Heart left ventricle (tissue), 16 donors: ENCODE measurements around the gene GADD45B. TPM values are rescaled to one million over a fixed set of nuclear protein-coding genes. Genes with fewer than 3 reads are reported as not detected.

Source experiments
- ATAC-seq, 4 donors: fragments of 200-7000 bp; cut with Tn5 transposase; one replicate each; pipeline ENCODE4 v1.9.1; 2020 to 2022; ENCODE audit warnings: moderate library complexity in 4 of 4, mild to moderate bottlenecking in 3 of 4, moderate number of reproducible peaks in 1 of 4
- DNase-seq, 5 donors: peaks; one replicate each; pipeline ENCODE4 v3.0.0-alpha.2; 2020
- H3K27ac ChIP-seq, 12 donors: fragments of 200-600 bp; sonication (generic) in 4 of 12; one replicate each; pipeline versions ENCODE4 v1.5.0 to v1.8.0; 2016 to 2022; ENCODE audit warnings: mild to moderate bottlenecking in 2 of 12
- H3K27me3 ChIP-seq, 9 donors: fragments of 200-600 bp; sonication (generic) in 2 of 9; one replicate each; pipeline versions ENCODE4 v1.5.1 to v1.8.0; 2016 to 2022; ENCODE audit warnings: mild to moderate bottlenecking in 3 of 9
- H3K36me3 ChIP-seq, 9 donors: fragments of 200-600 bp; sonication (generic) in 2 of 9; one replicate each; pipeline versions ENCODE4 v1.5.0 to v1.8.0; 2018 to 2022; ENCODE audit warnings: mild to moderate bottlenecking in 2 of 9
- H3K4me1 ChIP-seq, 12 donors: fragments of 200-600 bp; sonication (generic) in 4 of 12; one replicate each; pipeline versions ENCODE4 v1.5.0 to v1.8.0; 2016 to 2022; ENCODE audit warnings: mild to moderate bottlenecking in 3 of 12
- H3K4me3 ChIP-seq, 12 donors: fragments of 200-600 bp; sonication (generic) in 4 of 12; one replicate each; pipeline versions ENCODE4 v1.5.0 to v1.8.0; 2017 to 2022; ENCODE audit warnings: mild to moderate bottlenecking in 9 of 12, moderate library complexity in 4 of 12
- H3K9me3 ChIP-seq, 12 donors: fragments of 200-600 bp; sonication (generic) in 4 of 12; one replicate each; pipeline versions ENCODE4 v1.5.0 to v1.8.0; 2016 to 2022; ENCODE audit warnings: mild to moderate bottlenecking in 1 of 12
- POLR2A ChIP-seq, 2 donors: fragments of 450-650 bp; IDR thresholded peaks; one replicate each; pipeline ENCODE4 v1.6.1; 2017; ENCODE audit warnings: antibody characterized with exemption in 2 of 2, mild to moderate bottlenecking in 2 of 2, moderate library complexity in 2 of 2
- WGBS, 4 donors: extraction: QIAGEN DNeasy Blood & Tissue Kit in 2 of 4; methylation state at CpG; one replicate each; pipeline versions ENCODE4 v1.1.5 to v1.1.7; 2013 to 2018; 5-methylcytosine and 5-hydroxymethylcytosine counted together
- intact Hi-C, 10 donors: fragments of 100-400 bp; cut with DNase I; formaldehyde crosslinking; loops; one replicate each; pipeline versions ENCODE4 v1.11.1 to v1.14.2; 2022
- polyA plus RNA-seq, 2 donors: library from polyadenylated mRNA; stranded (reverse); fragments of 200-250 nt; gene quantifications; one replicate each; pipeline ENCODE4 v1.2.3, GENCODE V29; 2013
- total RNA-seq, 9 donors: library from RNA; depleted of rRNA in 2 of 9; stranded (reverse); fragments of >200 nt in 2 of 9; fragmentation: NEBNext Ultra II Directional in 3 of 9; extraction: Animal tissue kit (Norgen Biotek cat#: 25700) in 3 of 9; gene quantifications; one replicate each; pipeline versions ENCODE4 v1.1.0 to v1.2.4, GENCODE V29; 2016 to 2023
- TF ChIP-seq, protein P1 (sequence below), 12 donors: fragments of 200-600 bp; sonication (generic) in 4 of 12; IDR thresholded peaks; one replicate each; pipeline versions ENCODE4 v1.5.0 to v1.8.0; 2018 to 2022; ENCODE audit warnings: antibody characterized with exemption in 12 of 12, mild to moderate bottlenecking in 5 of 12
- donor health status: ischemic (EF 13 %, LVEDD 7.1; RV severe dilation, severe dysfunction).
- donor health status: healthy with polysubstance abuse.
- donor health status: DM: no; HTN: yes; CAD: no.
- donor health status: DM: no; HTN: no; CAD: no.
- donor health status: ischemic (EF 25% LVEDD 6.9; RV normal size, moderate dysfunction).
- donor health status: ischemic (EF 25% LVEDD 5.7; RV mildly dilated, moderate dysfunction).
- donor health status: healthy.
- donor health status: DM: yes; HTN: yes; CAD: no.
- donor health status: ischemic (EF 35%, LVEDD 5.7; RV mildly dilated, moderate dysfunction).
- donor health status: nonischemic (EF 11% LVEDD 7.7; RV severe dilation, severe dysfunction).
- donor health status: DM: yes; HTN: yes; CAD: no.
- donor health status: PGD.
- donor health status: ischemic (EF 29% LVEDD 5.4; RV normal size, mild dysfunction).
- donor health status: nonischemic (EF 23%, LVEDD 6.1; RV moderate dilation, normal function).

GADD45B gene
- total and polyA plus RNA-seq, 11 donors = 20.3 to 155 (median 47.3) TPM

DNA sequence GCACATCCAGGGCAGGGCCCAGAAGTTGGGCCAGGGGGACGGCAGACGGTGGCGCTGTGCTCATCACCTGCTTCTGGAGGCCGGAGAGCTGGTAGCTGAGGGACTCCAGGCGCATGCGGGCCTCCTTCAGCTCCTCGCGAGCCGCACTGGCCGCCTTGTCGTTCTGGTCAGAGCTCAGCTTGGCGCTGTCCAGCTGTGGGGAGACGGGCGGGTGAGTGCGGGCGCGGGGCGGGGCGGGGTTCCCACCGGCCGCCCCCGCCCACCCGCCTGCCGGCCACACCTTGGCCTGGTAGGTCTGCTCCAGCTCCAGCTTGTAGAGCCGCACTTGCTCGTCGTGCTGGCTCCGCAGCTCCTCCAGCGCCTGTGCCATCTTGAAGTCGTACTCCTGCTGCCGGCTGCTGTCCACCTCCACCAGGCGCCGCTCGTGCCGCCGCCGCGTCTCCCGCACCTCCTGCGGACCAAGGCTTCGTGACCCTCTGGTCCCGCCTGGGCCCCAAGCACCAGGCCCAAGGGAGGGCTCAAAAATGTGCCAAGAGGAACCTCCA lies 41.1 kb upstream of the GADD45B start:
- intact Hi-C loops = no loop called here
- Histone ChIP-seq H3K9me3 (no peaks in the 10 kb centered on the region), H3K27me3 (no peaks in the 10 kb centered on the region), H3K36me3 (peaks cover 0 to 63% (median 22%) of the 10 kb centered on the region in 9 donors), H3K4me3 (no peak overlapping the region), H3K27ac (no peak overlapping the region), H3K4me1 (no peaks in the 10 kb centered on the region)
- TF ChIP-seq, protein P1, sequence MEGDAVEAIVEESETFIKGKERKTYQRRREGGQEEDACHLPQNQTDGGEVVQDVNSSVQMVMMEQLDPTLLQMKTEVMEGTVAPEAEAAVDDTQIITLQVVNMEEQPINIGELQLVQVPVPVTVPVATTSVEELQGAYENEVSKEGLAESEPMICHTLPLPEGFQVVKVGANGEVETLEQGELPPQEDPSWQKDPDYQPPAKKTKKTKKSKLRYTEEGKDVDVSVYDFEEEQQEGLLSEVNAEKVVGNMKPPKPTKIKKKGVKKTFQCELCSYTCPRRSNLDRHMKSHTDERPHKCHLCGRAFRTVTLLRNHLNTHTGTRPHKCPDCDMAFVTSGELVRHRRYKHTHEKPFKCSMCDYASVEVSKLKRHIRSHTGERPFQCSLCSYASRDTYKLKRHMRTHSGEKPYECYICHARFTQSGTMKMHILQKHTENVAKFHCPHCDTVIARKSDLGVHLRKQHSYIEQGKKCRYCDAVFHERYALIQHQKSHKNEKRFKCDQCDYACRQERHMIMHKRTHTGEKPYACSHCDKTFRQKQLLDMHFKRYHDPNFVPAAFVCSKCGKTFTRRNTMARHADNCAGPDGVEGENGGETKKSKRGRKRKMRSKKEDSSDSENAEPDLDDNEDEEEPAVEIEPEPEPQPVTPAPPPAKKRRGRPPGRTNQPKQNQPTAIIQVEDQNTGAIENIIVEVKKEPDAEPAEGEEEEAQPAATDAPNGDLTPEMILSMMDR (IDR thresholded peaks at IDR 0.05) = no peak
- no peak for TF ChIP-seq POLR2A (IDR thresholded peaks at IDR 0.05)
- ATAC-seq = no peak
- DNase-seq = no peak
- WGBS, 4 donors = 94 to 98% (median 96%) methylated on average over 19 to 42 of the region's 42 CpGs

- H3K4me3 ChIP-seq = no peak overlapping the region
- ATAC-seq (no peak), DNase-seq (no peak)
- peaks cover 0 to 58% (median 22%) of the 10 kb centered on the region in 9 donors for H3K36me3 ChIP-seq
- 95 to 97% (median 96%) methylated on average over 39 of the region's 39 CpGs for WGBS, 4 donors
- intact Hi-C loops = no loop called here
- no peaks in the 10 kb centered on the region for H3K27me3 ChIP-seq
- no peak for TF ChIP-seq POLR2A (IDR thresholded peaks at IDR 0.05)
- TF ChIP-seq, protein P1 (IDR thresholded peaks at IDR 0.05) = no peak
- H3K9me3 ChIP-seq = no peaks in the 10 kb centered on the region
- no peaks in the 10 kb centered on the region for H3K4me1 ChIP-seq
- H3K27ac ChIP-seq = no peak overlapping the region
Observed at GRCh38 chr19:2436384-2436783, 39.5 kb upstream of the GADD45B start.

- no peaks in the 10 kb centered on the region for H3K4me1 ChIP-seq
- WGBS, 4 donors = 96 to 100% (median 97%) methylated on average over 11 to 15 of the region's 15 CpGs
- no peak for ATAC-seq
- no peaks in the 10 kb centered on the region for H3K27me3 ChIP-seq
- intact Hi-C loops = no loop called here
- H3K27ac ChIP-seq = no peak overlapping the region
- H3K9me3 ChIP-seq = no peaks in the 10 kb centered on the region
- TF ChIP-seq, protein P1 (IDR thresholded peaks at IDR 0.05) = no peak
- TF ChIP-seq POLR2A (IDR thresholded peaks at IDR 0.05) = no peak
- no peak for DNase-seq
- H3K4me3 ChIP-seq = no peak overlapping the region
- H3K36me3 ChIP-seq = peaks cover 0 to 58% (median 16%) of the 10 kb centered on the region in 9 donors
Observed at GRCh38 chr19:2436926-2437325, 39.0 kb upstream of the GADD45B start.

- no peaks in the 10 kb centered on the region for H3K4me1 ChIP-seq
- no peaks in the 10 kb centered on the region for H3K9me3 ChIP-seq
- H3K27ac ChIP-seq = no peak overlapping the region
- TF ChIP-seq, protein P1 (IDR thresholded peaks at IDR 0.05) = no peak
- TF ChIP-seq POLR2A (IDR thresholded peaks at IDR 0.05) = no peak
- no peaks in the 10 kb centered on the region for H3K27me3 ChIP-seq
- 94 to 96% (median 94%) methylated on average over 16 to 20 of the region's 20 CpGs for WGBS, 4 donors
- DNase-seq (peak in 1 of 5 donors; percentile 44), ATAC-seq (no peak)
- H3K4me3 ChIP-seq = no peak overlapping the region
- intact Hi-C loops = no loop called here
- H3K36me3 ChIP-seq = peaks cover 0 to 67% (median 15%) of the 10 kb centered on the region in 9 donors
Observed at GRCh38 chr19:2438178-2438577, 37.7 kb upstream of the GADD45B start.
